ENCODE data around the gene RHBDF2.

DNA sequence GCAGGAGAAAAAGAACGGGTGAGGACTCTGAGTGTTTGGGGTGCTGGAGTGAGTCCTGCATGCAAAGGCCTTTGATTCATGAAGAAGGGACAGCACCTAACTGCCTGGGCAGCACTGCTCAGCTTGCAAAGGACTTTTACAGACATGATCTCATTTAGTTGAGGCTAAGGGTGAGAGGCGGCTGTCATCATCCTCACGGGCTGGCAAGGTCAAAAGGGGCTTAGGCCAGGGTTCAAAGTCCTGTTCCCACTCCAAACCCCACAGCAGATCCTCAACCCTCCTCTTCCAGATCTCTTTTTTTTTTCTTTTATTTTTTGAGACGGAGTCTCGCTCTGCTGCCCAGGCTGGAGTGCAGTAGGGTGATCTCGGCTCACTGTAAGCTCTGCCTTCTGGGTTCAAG lies 4.8 kb downstream of the RHBDF2 start:
- TF ChIP-seq, protein P1, sequence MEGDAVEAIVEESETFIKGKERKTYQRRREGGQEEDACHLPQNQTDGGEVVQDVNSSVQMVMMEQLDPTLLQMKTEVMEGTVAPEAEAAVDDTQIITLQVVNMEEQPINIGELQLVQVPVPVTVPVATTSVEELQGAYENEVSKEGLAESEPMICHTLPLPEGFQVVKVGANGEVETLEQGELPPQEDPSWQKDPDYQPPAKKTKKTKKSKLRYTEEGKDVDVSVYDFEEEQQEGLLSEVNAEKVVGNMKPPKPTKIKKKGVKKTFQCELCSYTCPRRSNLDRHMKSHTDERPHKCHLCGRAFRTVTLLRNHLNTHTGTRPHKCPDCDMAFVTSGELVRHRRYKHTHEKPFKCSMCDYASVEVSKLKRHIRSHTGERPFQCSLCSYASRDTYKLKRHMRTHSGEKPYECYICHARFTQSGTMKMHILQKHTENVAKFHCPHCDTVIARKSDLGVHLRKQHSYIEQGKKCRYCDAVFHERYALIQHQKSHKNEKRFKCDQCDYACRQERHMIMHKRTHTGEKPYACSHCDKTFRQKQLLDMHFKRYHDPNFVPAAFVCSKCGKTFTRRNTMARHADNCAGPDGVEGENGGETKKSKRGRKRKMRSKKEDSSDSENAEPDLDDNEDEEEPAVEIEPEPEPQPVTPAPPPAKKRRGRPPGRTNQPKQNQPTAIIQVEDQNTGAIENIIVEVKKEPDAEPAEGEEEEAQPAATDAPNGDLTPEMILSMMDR (IDR thresholded peaks at IDR 0.05) = no peak
- TF ChIP-seq EP300 (IDR thresholded peaks at IDR 0.05; ENCODE audit: low read depth) = no peak
- TF ChIP-seq POLR2AphosphoS5 (IDR thresholded peaks at IDR 0.05) = no peak
